H1 (cell line): ENCODE results near the gene STX12. TPM values are rescaled to one million over a fixed set of nuclear protein-coding genes. Genes with fewer than 3 reads are reported as not detected.

Experiments used
- CTCF ChIA-PET: fragments of 300-600 bp; sonication (Branson Sonifier 250); formaldehyde crosslinking; loops from one replicate; lab custom pipeline; 2021; ENCODE audit not compliant: partially characterized antibody; lab: Charles Lee
- POLR2A ChIA-PET: fragments of 300-600 bp; sonication (Branson Sonifier 250); formaldehyde crosslinking; loops from one replicate; lab custom pipeline; 2021; ENCODE audit warnings: inconsistent platforms; ENCODE audit not compliant: partially characterized antibody; lab: Charles Lee
- DNase-seq, 2 experiments: peaks; one replicate each; pipeline versions ENCODE4 v3.0.0 to v3.0.0-alpha.2; 2010 to 2022; ENCODE audit warnings: low spot score in 2 of 2, low read depth in 1 of 2, mixed read lengths in 1 of 2
- FAIRE-seq: peaks from 2 replicates; lab custom pipeline; 2011; peaks lifted over from hg19 to GRCh38; lab: Jason Lieb, UNC
- H2AFZ ChIP-seq: 2 replicates; pipeline ENCODE4 v1.8.1; 2012; ENCODE audit warnings: low read length, inconsistent platforms
- H2AK5ac ChIP-seq: 2 replicates; pipeline ENCODE4 v1.6.1; 2013; ENCODE audit warnings: low read depth, low read length
- H2BK120ac ChIP-seq: replicated peaks from 2 replicates; pipeline ENCODE3; 2013; ENCODE audit warnings: low read depth, low read length, inconsistent platforms
- H2BK12ac ChIP-seq: 2 replicates; pipeline ENCODE4 v1.6.1; 2013; ENCODE audit warnings: low read depth, low read length
- H2BK15ac ChIP-seq: 2 replicates; pipeline ENCODE4 v1.6.1; 2013; ENCODE audit warnings: low read length
- H2BK20ac ChIP-seq: 2 replicates; pipeline ENCODE4 v1.6.1; 2013; ENCODE audit warnings: low read length
- H2BK5ac ChIP-seq: 2 replicates; pipeline ENCODE4 v1.6.1; 2013; ENCODE audit warnings: low read depth, low read length
- H3K14ac ChIP-seq: 2 replicates; pipeline ENCODE4 v1.6.1; 2013; ENCODE audit warnings: inconsistent platforms; ENCODE audit not compliant: insufficient read length
- H3K18ac ChIP-seq: 2 replicates; pipeline ENCODE4 v1.6.1; 2013; ENCODE audit warnings: low read length; ENCODE audit errors: extremely low read depth
- H3K23ac ChIP-seq: 2 replicates; pipeline ENCODE4 v1.6.1; 2013; ENCODE audit warnings: inconsistent platforms; ENCODE audit not compliant: insufficient read length
- H3K23me2 ChIP-seq: 2 replicates; pipeline ENCODE4 v1.6.1; 2013; ENCODE audit warnings: low read depth, low read length
- H3K27ac ChIP-seq: 2 replicates; pipeline ENCODE4 v1.6.1; 2011; ENCODE audit warnings: low read depth, low read length, inconsistent platforms
- H3K27me3 ChIP-seq, 4 experiments: replicated peaks in 1 of 4; 1 replicate in 1 of 4; 2 replicates in 3 of 4; pipeline versions ENCODE4 v1.6.1 to v1.8.1; 2011 to 2013; ENCODE audit warnings: low read length in 3 of 4, mild to moderate bottlenecking in 3 of 4, inconsistent platforms in 2 of 4, mixed read lengths in 2 of 4, moderate library complexity in 1 of 4; ENCODE audit not compliant: control insufficient read depth in 3 of 4, insufficient read depth in 3 of 4; ENCODE audit errors: extremely low read depth in 1 of 4
- H3K36me3 ChIP-seq, 4 experiments: 2 replicates each; pipeline versions ENCODE4 v1.6.1 to v1.8.1; 2011 to 2013; ENCODE audit warnings: mild to moderate bottlenecking in 4 of 4, low read length in 3 of 4, moderate library complexity in 2 of 4, control low read depth in 1 of 4, inconsistent platforms in 1 of 4; ENCODE audit not compliant: insufficient read depth in 4 of 4, control insufficient read depth in 2 of 4
- H3K4ac ChIP-seq: replicated peaks from 2 replicates; pipeline ENCODE3; 2013; ENCODE audit warnings: low read length, low read depth, mixed read lengths, inconsistent platforms; ENCODE audit not compliant: insufficient read length
- H3K4me1 ChIP-seq, 4 experiments: replicated peaks in 1 of 4; 1 replicate in 1 of 4; 2 replicates in 3 of 4; pipeline versions ENCODE4 v1.6.1 to v1.8.1; 2011 to 2013; ENCODE audit warnings: low read length in 3 of 4, inconsistent platforms in 2 of 4, mixed read lengths in 1 of 4; ENCODE audit not compliant: insufficient read depth in 4 of 4, control insufficient read depth in 3 of 4
- H3K4me2 ChIP-seq, 2 experiments: 2 replicates each; pipeline versions ENCODE4 v1.6.1 to v1.8.1; 2011 to 2013; ENCODE audit warnings: low read depth in 2 of 2, low read length in 2 of 2, control low read depth in 1 of 2, inconsistent platforms in 1 of 2, mild to moderate bottlenecking in 1 of 2; ENCODE audit not compliant: insufficient read depth in 1 of 2
- H3K4me3 ChIP-seq, 4 experiments: fragments of 200-600, 300-600 bp in 1 of 4; sonication (generic), shearing (Covaris generic), sonication (Bioruptor Twin) in 1 of 4; 2 replicates each; pipeline versions ENCODE4 v1.5.1 to v1.8.1; 2011 to 2016; ENCODE audit warnings: low read length in 4 of 4, low read depth in 3 of 4, control low read depth in 2 of 4, inconsistent platforms in 2 of 4, mild to moderate bottlenecking in 2 of 4, mixed read lengths in 1 of 4, moderate library complexity in 1 of 4; ENCODE audit not compliant: insufficient read depth in 2 of 4; ENCODE audit errors: extremely low read depth in 1 of 4
- H3K56ac ChIP-seq: replicated peaks from 2 replicates; pipeline ENCODE3; 2013; ENCODE audit warnings: low read depth, mild to moderate bottlenecking, mixed read lengths, low read length, inconsistent platforms; ENCODE audit not compliant: insufficient read length
- H3K79me1 ChIP-seq: 2 replicates; pipeline ENCODE4 v1.6.1; 2013; ENCODE audit warnings: low read depth, low read length, control low read depth
- H3K79me2 ChIP-seq, 2 experiments: 2 replicates each; pipeline versions ENCODE4 v1.6.1 to v1.8.1; 2012 to 2013; ENCODE audit warnings: low read length in 2 of 2, mild to moderate bottlenecking in 2 of 2, inconsistent platforms in 1 of 2; ENCODE audit not compliant: insufficient read depth in 2 of 2, control insufficient read depth in 1 of 2
- H3K9ac ChIP-seq, 4 experiments: replicated peaks in 1 of 4; 1 replicate in 1 of 4; 2 replicates in 3 of 4; pipeline versions ENCODE4 v1.6.1 to v1.8.1; 2011 to 2013; ENCODE audit warnings: low read depth in 3 of 4, low read length in 3 of 4, control low read depth in 2 of 4, mild to moderate bottlenecking in 2 of 4, moderate library complexity in 2 of 4, inconsistent platforms in 1 of 4; ENCODE audit errors: extremely low read depth in 1 of 4
- H3K9me3 ChIP-seq, 2 experiments: 2 replicates each; pipeline versions ENCODE4 v1.6.1 to v1.8.1; 2012 to 2013; ENCODE audit warnings: mild to moderate bottlenecking in 2 of 2, moderate library complexity in 2 of 2, control low read depth in 1 of 2, inconsistent platforms in 1 of 2, low read depth in 1 of 2, low read length in 1 of 2, mixed read lengths in 1 of 2; ENCODE audit not compliant: insufficient read depth in 2 of 2
- H4K20me1 ChIP-seq, 2 experiments: replicated peaks in 1 of 2; 2 replicates each; pipeline versions ENCODE3 to v1.8.1; 2011 to 2013; ENCODE audit warnings: inconsistent platforms in 2 of 2, low read length in 2 of 2, mild to moderate bottlenecking in 1 of 2; ENCODE audit not compliant: insufficient read depth in 2 of 2, control insufficient read depth in 1 of 2
- H4K5ac ChIP-seq: 2 replicates; pipeline ENCODE4 v1.6.1; 2013; ENCODE audit warnings: low read length, low read depth, mixed read lengths, inconsistent platforms; ENCODE audit not compliant: insufficient read length
- H4K8ac ChIP-seq: 2 replicates; pipeline ENCODE4 v1.8.0; 2013; ENCODE audit warnings: mild to moderate bottlenecking, moderate library complexity, low read length, inconsistent platforms; ENCODE audit not compliant: insufficient read depth; ENCODE audit errors: extremely low read depth
- H4K91ac ChIP-seq: replicated peaks from 2 replicates; pipeline ENCODE3; 2013; ENCODE audit warnings: low read length, mixed read lengths, inconsistent platforms; ENCODE audit not compliant: insufficient read length
- JUN ChIP-seq: IDR thresholded peaks from 2 replicates; pipeline ENCODE4 v1.6.1; 2011; ENCODE audit warnings: low read depth, mild to moderate bottlenecking, improper control_type of control experiment, low read length
- RXRA ChIP-seq: IDR thresholded peaks from 2 replicates; pipeline ENCODE4 v1.6.1; 2011; ENCODE audit warnings: low read depth, mild to moderate bottlenecking, low read length, moderate library complexity; ENCODE audit not compliant: insufficient read depth
- SP1 ChIP-seq: IDR thresholded peaks from 2 replicates; pipeline ENCODE4 v1.6.1; 2011; ENCODE audit warnings: low read depth, low read length
- WGBS, 2 experiments: shearing (Covaris generic) in 1 of 2; methylation state at CpG; one replicate each; pipeline versions ENCODE4 v1.1.6 to v1.1.7; 2013 to 2015; ENCODE audit warnings: low lambda C conversion rate in 2 of 2, mixed read lengths in 2 of 2, inconsistent platforms in 1 of 2, low coverage in 1 of 2, missing lambda C conversion rate in 1 of 2; ENCODE audit not compliant: insufficient replicate concordance in 2 of 2, insufficient coverage in 1 of 2, insufficient read length in 1 of 2; ENCODE audit errors: extremely low coverage in 1 of 2, missing lambda C conversion rate in 1 of 2; 5-methylcytosine and 5-hydroxymethylcytosine counted together
- polyA plus RNA-seq, 7 experiments: library from polyadenylated mRNA; depleted of rRNA in 3 of 7; stranded (reverse) in 5 of 7; unstranded in 2 of 7; fragments of >200 nt in 5 of 7; fragments of 200-250 nt in 2 of 7; gene quantifications; 1 replicate in 5 of 7; 2 replicates in 1 of 7; 4 replicates in 1 of 7; pipeline versions ENCODE4 v1.2.1 to v1.2.3, GENCODE V29; 2011 to 2013; ENCODE audit warnings: missing spikeins in 2 of 7, mixed read lengths in 2 of 7
- total RNA-seq: library from RNA; stranded (reverse); fragmentation: NEBNext Ultra II Directional; extraction: Animal tissue kit (Norgen Biotek cat#: 25700); gene quantifications from 2 replicates; pipeline ENCODE4 v1.2.1, GENCODE V29; 2021
- TF ChIP-seq, protein P1 (sequence below): IDR thresholded peaks from 2 replicates; pipeline ENCODE4 v1.6.1; 2012; ENCODE audit warnings: inconsistent platforms

STX12 gene
- total and polyA plus RNA-seq, 2 of the 8 experiments (the other 6 are each of a cell fraction or from before 2014, with no cell fraction given), result 3.7 to 11.0 TPM

DNA sequence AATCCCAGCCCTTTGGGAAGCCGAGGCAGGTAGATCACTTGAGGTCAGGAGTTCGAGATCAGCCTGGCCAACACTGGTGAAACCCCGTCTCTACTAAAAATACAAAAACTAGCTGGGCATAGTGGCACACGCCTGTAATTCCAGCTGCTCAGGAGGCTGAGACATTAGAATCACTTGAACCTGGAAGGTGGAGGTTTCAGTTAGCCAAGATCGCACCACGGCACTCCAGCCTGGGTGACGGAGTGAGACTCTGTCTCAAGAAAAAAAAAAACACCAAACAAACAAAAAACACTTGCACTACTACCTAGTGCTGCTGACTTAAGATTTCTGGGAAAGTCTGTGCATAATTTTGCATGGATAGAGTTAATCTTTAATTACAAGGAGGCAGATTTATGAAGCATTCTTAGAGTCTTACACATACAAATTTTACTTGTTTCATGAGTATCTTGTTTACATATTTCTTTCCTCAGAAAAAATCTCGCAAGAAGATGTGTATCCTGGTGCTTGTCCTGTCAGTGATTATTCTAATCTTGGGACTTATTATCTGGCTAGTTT is 48.8 kb downstream of the STX12 start:
- no peak overlapping the region for H2BK5ac ChIP-seq
- no peak overlapping the region for H2BK12ac ChIP-seq
- H3K9me3 ChIP-seq, result no peaks in the 10 kb centered on the region
- H4K20me1 ChIP-seq, result no peaks in the 10 kb centered on the region
- no peaks in the 10 kb centered on the region for H3K4me1 ChIP-seq
- H3K79me1 ChIP-seq, result no peaks in the 10 kb centered on the region
- no peak overlapping the region for H2AFZ ChIP-seq
- H4K5ac ChIP-seq, result no peak overlapping the region
- FAIRE-seq (no peak), DNase-seq (no peak)
- H3K4me2 ChIP-seq, result no peak overlapping the region
- H3K27me3 ChIP-seq, result no peaks in the 10 kb centered on the region
- H2BK120ac ChIP-seq, result no peak overlapping the region
- no peak overlapping the region for H4K91ac ChIP-seq
- no peaks in the 10 kb centered on the region; a peak in 1 of 8 replicates for H3K36me3 ChIP-seq
- H3K9ac ChIP-seq, result no peak overlapping the region
- ChIA-PET POLR2A (interaction anchor here (1.1 kb wide), 1 partner anchor 10 kb away, joined by 3 read pairs; no protein-coding TSS in a partner anchor), CTCF (interaction anchor here (0.6 kb wide), 1 partner anchor 380 kb away, joined by 4 read pairs; no protein-coding TSS in a partner anchor)
- no peak overlapping the region for H3K4me3 ChIP-seq
- WGBS, 2 experiments, result 94% methylated on average over 8 of the region's 8 CpGs; no CpG with 5 or more reads in 1 of the 2 experiments
- no peak overlapping the region for H4K8ac ChIP-seq
- H3K18ac ChIP-seq, result no peak overlapping the region
- no peaks in the 10 kb centered on the region for H3K23me2 ChIP-seq
- no peak overlapping the region for H3K4ac ChIP-seq
- H2BK15ac ChIP-seq, result no peak overlapping the region
- H2BK20ac ChIP-seq, result no peak overlapping the region
- no peaks in the 10 kb centered on the region for H3K79me2 ChIP-seq
- H3K56ac ChIP-seq, result no peak overlapping the region
- H3K14ac ChIP-seq, result no peak overlapping the region
- H3K27ac ChIP-seq, result no peak overlapping the region
- no peak overlapping the region for H3K23ac ChIP-seq
- H2AK5ac ChIP-seq, result no peak overlapping the region
- TF ChIP-seq JUN, result no peak
- TF ChIP-seq SP1, result no peak
- TF ChIP-seq, protein P1, sequence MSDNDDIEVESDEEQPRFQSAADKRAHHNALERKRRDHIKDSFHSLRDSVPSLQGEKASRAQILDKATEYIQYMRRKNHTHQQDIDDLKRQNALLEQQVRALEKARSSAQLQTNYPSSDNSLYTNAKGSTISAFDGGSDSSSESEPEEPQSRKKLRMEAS, result no peak
- TF ChIP-seq RXRA, result no peak
